GM23248 (cell line): ENCODE results near the gene RAD51B.

Experiments
- EZH2 ChIP-seq: fragments of 200-600 bp; sonication (generic); IDR thresholded peaks from 2 replicates; pipeline ENCODE4 v1.6.1; 2018; ENCODE audit warnings: antibody characterized with exemption, mild to moderate bottlenecking; ENCODE audit not compliant: insufficient read depth, poor library complexity, severe bottlenecking
- EZH2phosphoT487 ChIP-seq: fragments of 200-600 bp; sonication (generic); IDR thresholded peaks from 2 replicates; pipeline ENCODE4 v1.6.1; 2018; ENCODE audit warnings: antibody characterized with exemption, moderate library complexity, mild to moderate bottlenecking, low read depth; ENCODE audit not compliant: insufficient read depth

DNA sequence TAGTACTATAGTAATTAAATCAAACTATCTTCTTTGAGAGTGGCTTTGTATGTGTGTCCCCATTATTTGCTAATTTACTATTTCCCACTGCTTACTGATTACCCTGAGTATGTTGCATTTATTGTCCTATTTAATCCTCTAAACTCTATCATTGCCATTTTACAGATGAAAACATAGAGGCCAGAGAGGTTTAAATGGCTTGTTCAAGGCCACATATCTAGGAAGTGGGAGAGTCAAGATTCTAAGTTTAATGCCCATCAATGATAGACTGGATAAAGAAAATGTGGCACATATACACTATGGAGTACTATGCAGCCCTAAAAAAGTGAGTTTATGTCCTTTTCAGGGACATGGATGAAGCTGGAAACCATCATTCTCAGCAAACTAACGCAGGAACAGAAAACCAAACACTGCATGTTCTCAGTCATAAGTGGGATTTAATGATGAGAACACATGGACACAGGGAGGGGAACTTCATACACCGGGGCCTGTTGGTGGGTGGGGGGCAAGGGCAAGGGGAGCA, 553.6 kb downstream of the RAD51B start:
- no peak for TF ChIP-seq EZH2phosphoT487
- TF ChIP-seq EZH2: no peak
